HCT116 (cell line): Measurements from ENCODE around the gene LRIG1. TPM values are rescaled to one million over a fixed set of nuclear protein-coding genes. Genes with fewer than 3 reads are reported as not detected.

Experiments
- ATAC-seq: fragments of 200-7000 bp; cut with Tn5 transposase; 2 replicates; pipeline ENCODE4 v1.9.1; 2020; ENCODE audit warnings: mild to moderate bottlenecking, moderate library complexity
- BruUV-seq: library from RNA; stranded (reverse); fragments of 400-500 nt; replicated peaks from 2 replicates; lab custom pipeline; 2021; lab: Mats Ljungman, UMichigan
- CTCF ChIA-PET: fragments of 300-600 bp; sonication (Branson Sonifier 250); formaldehyde crosslinking; loops from one replicate; lab custom pipeline; 2021; ENCODE audit warnings: antibody characterized with exemption; lab: Charles Lee
- POLR2A ChIA-PET: fragments of 300-600, 350-600 bp; sonication (Branson Sonifier 250); formaldehyde crosslinking; loops from one replicate; lab custom pipeline; 2021; ENCODE audit warnings: antibody characterized with exemption; lab: Charles Lee
- RAD21 ChIA-PET, 2 experiments: fragments of 300-600 bp; sonication (Branson Sonifier 250); formaldehyde crosslinking; loops; one replicate each; lab custom pipeline; 2023; ENCODE audit warnings: low total read pairs in 2 of 2; ENCODE audit not compliant: uncharacterized antibody in 2 of 2, unreplicated experiment in 2 of 2, low non-redundant PET in 1 of 2; lab: Charles Lee
- DNase-seq: peaks from one replicate; pipeline ENCODE4 v3.0.0-alpha.2; 2010; ENCODE audit warnings: low read depth, low spot score
- H2AFZ ChIP-seq: fragments of 200-600 bp; shearing (Covaris generic), sonication (generic); 2 replicates; pipeline ENCODE4 v1.6.1; 2017; ENCODE audit warnings: low read depth, mixed run types, mixed read lengths, antibody characterized with exemption, low read length; ENCODE audit not compliant: poor library complexity, severe bottlenecking
- H3K27ac ChIP-seq: 2 replicates; pipeline ENCODE4 v1.5.1; 2012; ENCODE audit warnings: low read depth, low read length
- H3K27me3 ChIP-seq: fragments of 200-600 bp; sonication (generic); 2 replicates; pipeline ENCODE4 v1.6.1; 2016; ENCODE audit warnings: mixed run types, low read length, mixed read lengths; ENCODE audit not compliant: insufficient read depth
- H3K36me3 ChIP-seq, 2 experiments: fragments of 200-500 bp in 1 of 2; fragments of 200-600 bp in 1 of 2; sonication (Bioruptor generic) in 1 of 2; sonication (generic) in 1 of 2; 2 replicates each; pipeline versions ENCODE4 v1.5.1 to v1.6.1; 2014 to 2016; ENCODE audit warnings: low read length in 2 of 2, inconsistent platforms in 1 of 2, mixed read lengths in 1 of 2, mixed run types in 1 of 2; ENCODE audit not compliant: insufficient read depth in 2 of 2, control insufficient read depth in 1 of 2
- H3K4me1 ChIP-seq, 2 experiments: fragments of 200-600 bp in 1 of 2; sonication (generic) in 1 of 2; 2 replicates each; pipeline versions ENCODE4 v1.5.1 to v1.6.1; 2012 to 2017; ENCODE audit warnings: low read length in 2 of 2, inconsistent platforms in 1 of 2, mild to moderate bottlenecking in 1 of 2, mixed read lengths in 1 of 2, mixed run types in 1 of 2, moderate library complexity in 1 of 2; ENCODE audit not compliant: insufficient read depth in 2 of 2, control insufficient read depth in 1 of 2
- H3K4me2 ChIP-seq: fragments of 200-600 bp; sonication (generic); 2 replicates; pipeline ENCODE4 v1.6.1; 2017; ENCODE audit warnings: mixed run types, low read length, mixed read lengths
- H3K4me3 ChIP-seq, 2 experiments: fragments of 200-600 bp in 1 of 2; sonication (generic) in 1 of 2; replicated peaks in 1 of 2; 2 replicates each; pipeline ENCODE4 v1.5.1; 2011 to 2016; ENCODE audit warnings: low read length in 2 of 2, control low read depth in 1 of 2, low read depth in 1 of 2, mild to moderate bottlenecking in 1 of 2, mixed read lengths in 1 of 2, mixed run types in 1 of 2
- H3K79me2 ChIP-seq: fragments of 200-600 bp; sonication (generic); 2 replicates; pipeline ENCODE4 v1.6.1; 2017; ENCODE audit warnings: mild to moderate bottlenecking, mixed run types, low read length, moderate library complexity, mixed read lengths; ENCODE audit not compliant: insufficient read depth
- H3K9ac ChIP-seq: fragments of 200-600 bp; sonication (generic); 2 replicates; pipeline ENCODE4 v1.6.1; 2016; ENCODE audit warnings: low read length, mixed read lengths
- H3K9me2 ChIP-seq: fragments of 200-600 bp; sonication (generic), shearing (Covaris generic); 2 replicates; pipeline ENCODE4 v1.6.1; 2017; ENCODE audit warnings: mixed run types, mild to moderate bottlenecking, moderate library complexity; ENCODE audit not compliant: insufficient read depth
- H3K9me3 ChIP-seq, 2 experiments: fragments of 200-500 bp in 1 of 2; fragments of 200-600 bp in 1 of 2; sonication (Bioruptor generic) in 1 of 2; sonication (generic) in 1 of 2; 2 replicates each; pipeline ENCODE4 v1.6.1; 2014 to 2017; ENCODE audit warnings: low read length in 2 of 2, mixed read lengths in 2 of 2, inconsistent platforms in 1 of 2, low read depth in 1 of 2, mild to moderate bottlenecking in 1 of 2, mixed run types in 1 of 2, moderate library complexity in 1 of 2; ENCODE audit not compliant: control insufficient read depth in 1 of 2, insufficient read depth in 1 of 2
- H4K20me1 ChIP-seq: fragments of 200-600 bp; sonication (generic), shearing (Covaris generic); 2 replicates; pipeline ENCODE4 v1.6.1; 2017; ENCODE audit warnings: mixed run types, mild to moderate bottlenecking, moderate library complexity; ENCODE audit not compliant: insufficient read depth
- EZH2 ChIP-seq: fragments of 200-600 bp; sonication (generic); IDR thresholded peaks from 2 replicates; pipeline ENCODE4 v1.6.1; 2017; ENCODE audit warnings: antibody characterized with exemption, mixed run types
- EZH2phosphoT487 ChIP-seq: fragments of 200-600 bp; IDR thresholded peaks from 2 replicates; pipeline ENCODE4 v1.6.1; 2018; ENCODE audit warnings: antibody characterized with exemption, borderline replicate concordance
- JUND ChIP-seq: IDR thresholded peaks from 2 replicates; pipeline ENCODE4 v1.6.1; 2012
- POLR2AphosphoS5 ChIP-seq: IDR thresholded peaks from 2 replicates; pipeline ENCODE4 v1.6.1; 2011; ENCODE audit warnings: mild to moderate bottlenecking, low read depth, low read length, moderate library complexity
- SRF ChIP-seq: IDR thresholded peaks from 2 replicates; pipeline ENCODE4 v1.6.1; 2012; ENCODE audit warnings: low read depth
- TCF7L2 ChIP-seq: IDR thresholded peaks from 2 replicates; pipeline ENCODE4 v1.7.0; 2011; ENCODE audit warnings: borderline replicate concordance, inconsistent platforms; ENCODE audit not compliant: insufficient read depth, insufficient read length; ENCODE audit errors: extremely low read depth
- YY1 ChIP-seq: IDR thresholded peaks from 2 replicates; pipeline ENCODE4 v1.6.1; 2011; ENCODE audit warnings: low read length, low read depth, moderate library complexity, mild to moderate bottlenecking; ENCODE audit not compliant: insufficient replicate concordance; ENCODE audit errors: extremely low read depth
- intact Hi-C: fragments of 100-400 bp; cut with micrococcal nuclease; formaldehyde crosslinking; loops from 2 replicates; pipeline ENCODE4 v1.10.0; 2022
- total RNA-seq: library from RNA; stranded (reverse); gene quantifications from one replicate; pipeline ENCODE4 v1.2.1, GENCODE V29; 2021; ENCODE audit not compliant: unreplicated experiment
- TF ChIP-seq, protein P1 (sequence below): IDR thresholded peaks from 2 replicates; pipeline ENCODE4 v1.6.1; 2012; ENCODE audit warnings: low read depth

LRIG1 gene
- total RNA-seq, 1 experiment from 2014 or later, result 3.1 TPM

DNA sequence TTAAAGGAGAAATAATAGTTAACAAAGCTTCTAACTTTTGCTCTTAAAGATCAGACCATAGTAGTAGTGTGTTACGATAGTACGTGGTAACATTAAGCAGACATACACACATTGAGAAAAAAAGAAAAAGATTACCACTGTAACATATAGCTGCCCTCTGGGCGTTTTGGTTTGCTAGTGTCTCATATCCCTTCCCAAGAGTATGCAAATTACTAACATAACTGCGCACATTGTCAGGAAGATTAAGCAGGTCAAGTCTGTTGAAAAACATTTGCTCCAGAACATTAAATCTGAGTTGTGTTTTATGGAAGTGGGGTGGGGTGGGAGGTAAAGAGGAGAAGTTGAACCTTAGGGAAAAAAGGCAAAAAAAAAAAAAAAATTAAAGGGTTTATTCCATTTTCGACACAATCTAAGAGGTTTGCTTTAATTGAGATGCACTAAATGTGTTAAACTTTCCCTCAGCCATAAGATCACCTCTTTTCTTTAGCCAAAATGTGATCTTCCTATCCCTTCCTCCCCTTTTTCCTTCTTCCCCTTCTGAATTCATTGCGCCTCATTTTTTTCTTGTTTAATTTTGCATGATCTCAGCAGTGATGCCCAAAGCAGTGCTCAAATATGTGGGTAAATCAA is 1.5 kb upstream of the LRIG1 start (continued):
- TF ChIP-seq, protein P1, sequence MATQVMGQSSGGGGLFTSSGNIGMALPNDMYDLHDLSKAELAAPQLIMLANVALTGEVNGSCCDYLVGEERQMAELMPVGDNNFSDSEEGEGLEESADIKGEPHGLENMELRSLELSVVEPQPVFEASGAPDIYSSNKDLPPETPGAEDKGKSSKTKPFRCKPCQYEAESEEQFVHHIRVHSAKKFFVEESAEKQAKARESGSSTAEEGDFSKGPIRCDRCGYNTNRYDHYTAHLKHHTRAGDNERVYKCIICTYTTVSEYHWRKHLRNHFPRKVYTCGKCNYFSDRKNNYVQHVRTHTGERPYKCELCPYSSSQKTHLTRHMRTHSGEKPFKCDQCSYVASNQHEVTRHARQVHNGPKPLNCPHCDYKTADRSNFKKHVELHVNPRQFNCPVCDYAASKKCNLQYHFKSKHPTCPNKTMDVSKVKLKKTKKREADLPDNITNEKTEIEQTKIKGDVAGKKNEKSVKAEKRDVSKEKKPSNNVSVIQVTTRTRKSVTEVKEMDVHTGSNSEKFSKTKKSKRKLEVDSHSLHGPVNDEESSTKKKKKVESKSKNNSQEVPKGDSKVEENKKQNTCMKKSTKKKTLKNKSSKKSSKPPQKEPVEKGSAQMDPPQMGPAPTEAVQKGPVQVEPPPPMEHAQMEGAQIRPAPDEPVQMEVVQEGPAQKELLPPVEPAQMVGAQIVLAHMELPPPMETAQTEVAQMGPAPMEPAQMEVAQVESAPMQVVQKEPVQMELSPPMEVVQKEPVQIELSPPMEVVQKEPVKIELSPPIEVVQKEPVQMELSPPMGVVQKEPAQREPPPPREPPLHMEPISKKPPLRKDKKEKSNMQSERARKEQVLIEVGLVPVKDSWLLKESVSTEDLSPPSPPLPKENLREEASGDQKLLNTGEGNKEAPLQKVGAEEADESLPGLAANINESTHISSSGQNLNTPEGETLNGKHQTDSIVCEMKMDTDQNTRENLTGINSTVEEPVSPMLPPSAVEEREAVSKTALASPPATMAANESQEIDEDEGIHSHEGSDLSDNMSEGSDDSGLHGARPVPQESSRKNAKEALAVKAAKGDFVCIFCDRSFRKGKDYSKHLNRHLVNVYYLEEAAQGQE, result no peak
- no peak for TF ChIP-seq POLR2AphosphoS5

DNA sequence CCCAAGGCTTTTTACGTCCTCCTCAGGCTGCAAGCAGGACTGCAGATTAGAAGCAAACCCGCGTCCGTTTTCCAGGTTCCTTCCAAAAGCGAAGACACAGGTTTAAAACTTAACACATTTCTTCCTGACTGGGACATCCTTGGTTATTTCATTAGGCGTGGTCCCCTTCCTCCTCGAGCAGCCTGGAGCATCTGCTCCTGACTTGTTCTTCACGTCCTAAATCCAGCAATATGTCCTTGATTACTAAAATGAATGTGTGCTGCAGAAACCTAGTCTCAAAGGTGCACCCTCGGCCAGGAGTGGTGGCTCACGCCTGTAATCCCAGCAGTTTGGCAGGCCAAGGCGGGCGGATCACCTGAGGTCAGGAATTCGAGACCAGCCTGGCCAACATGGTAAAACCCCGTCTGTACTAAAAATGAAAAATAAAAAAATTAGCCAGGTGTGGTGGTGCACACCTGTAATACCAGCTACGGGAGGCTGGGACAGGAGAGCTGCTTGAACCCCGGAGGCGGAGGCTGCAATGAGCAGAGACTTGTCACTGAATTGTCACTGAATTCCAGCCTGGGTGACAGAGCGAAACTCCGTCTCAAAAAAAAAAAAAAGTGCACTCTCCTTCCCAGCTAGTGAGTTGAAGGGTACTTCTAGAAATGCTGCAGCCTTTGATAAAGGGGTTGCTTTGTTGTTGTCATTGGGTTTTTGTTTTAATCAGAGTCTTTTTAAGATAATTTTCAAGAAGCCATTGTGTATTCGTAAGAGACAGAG is 842 bp upstream of the LRIG1 start:
- ATAC-seq, result no peak
- H3K4me3 ChIP-seq, result peak overlapping the region; percentile 27 to 47
- TF ChIP-seq TCF7L2, result no peak
- TF ChIP-seq JUND, result no peak
- TF ChIP-seq SRF, result no peak
- TF ChIP-seq, protein P1, result no peak
- TF ChIP-seq EZH2phosphoT487, result no peak
- TF ChIP-seq EZH2, result no peak
- TF ChIP-seq YY1, result no peak
- no peak for TF ChIP-seq POLR2AphosphoS5
- TF ChIP-seq, all 23 proteins: peak for 0
- Histone ChIP-seq H3K9me3 (no peaks in the 10 kb centered on the region), H3K27me3 (peaks cover 46% of the 10 kb centered on the region), H3K9me2 (no peaks in the 10 kb centered on the region), H4K20me1 (no peaks in the 10 kb centered on the region), H2AFZ (peak overlapping the region; percentile 94), H3K9ac (no peak overlapping the region), H3K27ac (no peak overlapping the region), H3K4me2 (peak overlapping the region; percentile 76), H3K4me1 (peaks cover 0 to 12% of the 10 kb centered on the region in 2 experiments; a peak in 2 of 4 replicates), H3K36me3 (no peaks in the 10 kb centered on the region), H3K79me2 (no peaks in the 10 kb centered on the region)
- POLR2A ChIA-PET, result no interaction called here
- DNase-seq, result no peak
- RAD21 ChIA-PET, result no interaction called here
- CTCF ChIA-PET, result no interaction called here
- intact Hi-C loops, result no loop called here
- no TSS peak for BruUV-seq
